Panc1 (cell line): Measurements from ENCODE around the gene LPIN1. TPM values are rescaled to one million over a fixed set of nuclear protein-coding genes. Genes with fewer than 3 reads are reported as not detected.

Experiments used
- ATAC-seq: fragments of 200-7000 bp; cut with Tn5 transposase; 2 replicates; pipeline ENCODE4 v1.9.1; 2020; ENCODE audit warnings: mild to moderate bottlenecking, moderate library complexity
- BruUV-seq: library from RNA; stranded (reverse); fragments of 400-500 nt; replicated peaks from 2 replicates; lab custom pipeline; 2021; lab: Mats Ljungman, UMichigan
- CTCF ChIA-PET: fragments of 300-600 bp; sonication (Branson Sonifier 250); formaldehyde crosslinking; loops from one replicate; lab custom pipeline; 2022; ENCODE audit warnings: antibody characterized with exemption; lab: Charles Lee
- POLR2A ChIA-PET: fragments of 300-600 bp; sonication (Branson Sonifier 250); formaldehyde crosslinking; loops from one replicate; lab custom pipeline; 2022; ENCODE audit warnings: antibody characterized with exemption; lab: Charles Lee
- DNase-seq: peaks from one replicate; pipeline ENCODE4 v3.0.0-alpha.2; 2010; ENCODE audit warnings: low read depth, low spot score
- H3K27ac ChIP-seq: 2 replicates; pipeline ENCODE4 v1.5.1; 2011; ENCODE audit warnings: mild to moderate bottlenecking, low read length, inconsistent platforms
- H3K27me3 ChIP-seq: fragments of 200-500 bp; sonication (Bioruptor generic); 2 replicates; pipeline ENCODE4 v1.6.0; 2014; ENCODE audit warnings: low read length, inconsistent platforms; ENCODE audit not compliant: control insufficient read depth, insufficient read depth
- H3K36me3 ChIP-seq: fragments of 200-500 bp; sonication (Bioruptor generic); 2 replicates; pipeline ENCODE4 v1.5.1; 2014; ENCODE audit warnings: inconsistent platforms, mild to moderate bottlenecking, low read length, moderate library complexity; ENCODE audit not compliant: control insufficient read depth, insufficient read depth
- H3K4me1 ChIP-seq: 2 replicates; pipeline ENCODE4 v1.5.1; 2011; ENCODE audit warnings: inconsistent platforms, mild to moderate bottlenecking, low read length, moderate library complexity; ENCODE audit not compliant: control insufficient read depth, insufficient read depth
- H3K4me3 ChIP-seq, 2 experiments: 2 replicates each; pipeline ENCODE4 v1.5.1; 2011 to 2012; ENCODE audit warnings: low read depth in 2 of 2, low read length in 2 of 2, mild to moderate bottlenecking in 2 of 2, inconsistent platforms in 1 of 2, moderate library complexity in 1 of 2
- H3K9me3 ChIP-seq: fragments of 200-500 bp; sonication (Bioruptor generic); 2 replicates; pipeline ENCODE4 v1.5.1; 2014; ENCODE audit warnings: low read depth, mild to moderate bottlenecking, inconsistent platforms, low read length, moderate library complexity; ENCODE audit not compliant: control insufficient read depth, insufficient read depth
- POLR2AphosphoS5 ChIP-seq: IDR thresholded peaks from 2 replicates; pipeline ENCODE4 v1.6.1; 2012; ENCODE audit warnings: mild to moderate bottlenecking, low read depth, low read length, moderate library complexity
- SIN3A ChIP-seq: IDR thresholded peaks from 2 replicates; pipeline ENCODE4 v1.6.1; 2012; ENCODE audit warnings: low read depth, mild to moderate bottlenecking, low read length, moderate library complexity, borderline replicate concordance; ENCODE audit not compliant: insufficient read depth
- TCF7L2 ChIP-seq: IDR thresholded peaks from 2 replicates; pipeline ENCODE4 v1.6.1; 2011; ENCODE audit warnings: mild to moderate bottlenecking, low read depth, low read length, inconsistent platforms
- in situ Hi-C: cut with HindIII; loops from 2 replicates; pipeline ENCODE4 v1.10.0; 2016; ENCODE audit warnings: low sequenced_read_pairs, low pct_unique_long_range_greater_than_20kb
- intact Hi-C: fragments of 100-400 bp; cut with micrococcal nuclease; formaldehyde crosslinking; loops from one replicate; pipeline ENCODE4 v1.10.0; 2022; ENCODE audit not compliant: unreplicated experiment
- total RNA-seq: library from RNA; stranded (reverse); gene quantifications from one replicate; pipeline ENCODE4 v1.2.1, GENCODE V29; 2021; ENCODE audit not compliant: unreplicated experiment
- TF ChIP-seq, protein P1 (sequence below): fragments of 450-650 bp; IDR thresholded peaks from 2 replicates; pipeline ENCODE4 v1.5.1; 2017; ENCODE audit warnings: mild to moderate bottlenecking
- TF ChIP-seq, protein P2 (sequence below), 2 experiments: IDR thresholded peaks; 2 replicates each; pipeline ENCODE4 v1.6.1; 2011 to 2012; ENCODE audit warnings: low read depth in 2 of 2, control low read depth in 1 of 2, low read length in 1 of 2, mild to moderate bottlenecking in 1 of 2, moderate library complexity in 1 of 2; ENCODE audit not compliant: insufficient read depth in 1 of 2

Gene LPIN1
- total RNA-seq, 1 experiment from 2014 or later, result 51.8 TPM

- DNase-seq (no peak), ATAC-seq (no peak)
- ChIA-PET POLR2A (no interaction called here), CTCF (no interaction called here)
- intact Hi-C loops (no loop called here), in situ Hi-C loops (no loop called here)
- TF ChIP-seq, protein P1, sequence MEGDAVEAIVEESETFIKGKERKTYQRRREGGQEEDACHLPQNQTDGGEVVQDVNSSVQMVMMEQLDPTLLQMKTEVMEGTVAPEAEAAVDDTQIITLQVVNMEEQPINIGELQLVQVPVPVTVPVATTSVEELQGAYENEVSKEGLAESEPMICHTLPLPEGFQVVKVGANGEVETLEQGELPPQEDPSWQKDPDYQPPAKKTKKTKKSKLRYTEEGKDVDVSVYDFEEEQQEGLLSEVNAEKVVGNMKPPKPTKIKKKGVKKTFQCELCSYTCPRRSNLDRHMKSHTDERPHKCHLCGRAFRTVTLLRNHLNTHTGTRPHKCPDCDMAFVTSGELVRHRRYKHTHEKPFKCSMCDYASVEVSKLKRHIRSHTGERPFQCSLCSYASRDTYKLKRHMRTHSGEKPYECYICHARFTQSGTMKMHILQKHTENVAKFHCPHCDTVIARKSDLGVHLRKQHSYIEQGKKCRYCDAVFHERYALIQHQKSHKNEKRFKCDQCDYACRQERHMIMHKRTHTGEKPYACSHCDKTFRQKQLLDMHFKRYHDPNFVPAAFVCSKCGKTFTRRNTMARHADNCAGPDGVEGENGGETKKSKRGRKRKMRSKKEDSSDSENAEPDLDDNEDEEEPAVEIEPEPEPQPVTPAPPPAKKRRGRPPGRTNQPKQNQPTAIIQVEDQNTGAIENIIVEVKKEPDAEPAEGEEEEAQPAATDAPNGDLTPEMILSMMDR, result no peak
- TF ChIP-seq, protein P2, sequence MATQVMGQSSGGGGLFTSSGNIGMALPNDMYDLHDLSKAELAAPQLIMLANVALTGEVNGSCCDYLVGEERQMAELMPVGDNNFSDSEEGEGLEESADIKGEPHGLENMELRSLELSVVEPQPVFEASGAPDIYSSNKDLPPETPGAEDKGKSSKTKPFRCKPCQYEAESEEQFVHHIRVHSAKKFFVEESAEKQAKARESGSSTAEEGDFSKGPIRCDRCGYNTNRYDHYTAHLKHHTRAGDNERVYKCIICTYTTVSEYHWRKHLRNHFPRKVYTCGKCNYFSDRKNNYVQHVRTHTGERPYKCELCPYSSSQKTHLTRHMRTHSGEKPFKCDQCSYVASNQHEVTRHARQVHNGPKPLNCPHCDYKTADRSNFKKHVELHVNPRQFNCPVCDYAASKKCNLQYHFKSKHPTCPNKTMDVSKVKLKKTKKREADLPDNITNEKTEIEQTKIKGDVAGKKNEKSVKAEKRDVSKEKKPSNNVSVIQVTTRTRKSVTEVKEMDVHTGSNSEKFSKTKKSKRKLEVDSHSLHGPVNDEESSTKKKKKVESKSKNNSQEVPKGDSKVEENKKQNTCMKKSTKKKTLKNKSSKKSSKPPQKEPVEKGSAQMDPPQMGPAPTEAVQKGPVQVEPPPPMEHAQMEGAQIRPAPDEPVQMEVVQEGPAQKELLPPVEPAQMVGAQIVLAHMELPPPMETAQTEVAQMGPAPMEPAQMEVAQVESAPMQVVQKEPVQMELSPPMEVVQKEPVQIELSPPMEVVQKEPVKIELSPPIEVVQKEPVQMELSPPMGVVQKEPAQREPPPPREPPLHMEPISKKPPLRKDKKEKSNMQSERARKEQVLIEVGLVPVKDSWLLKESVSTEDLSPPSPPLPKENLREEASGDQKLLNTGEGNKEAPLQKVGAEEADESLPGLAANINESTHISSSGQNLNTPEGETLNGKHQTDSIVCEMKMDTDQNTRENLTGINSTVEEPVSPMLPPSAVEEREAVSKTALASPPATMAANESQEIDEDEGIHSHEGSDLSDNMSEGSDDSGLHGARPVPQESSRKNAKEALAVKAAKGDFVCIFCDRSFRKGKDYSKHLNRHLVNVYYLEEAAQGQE (IDR thresholded peaks at IDR 0.05; ENCODE audit: insufficient read depth in 1 of 2, low read depth in 2 of 2, low read length in 1 of 2), result no peak
- no peak for TF ChIP-seq POLR2AphosphoS5
- TF ChIP-seq SIN3A, result no peak
- no peak for TF ChIP-seq TCF7L2
- H3K27me3 ChIP-seq, result no peaks in the 10 kb centered on the region
- no peaks in the 10 kb centered on the region for H3K4me1 ChIP-seq
- peaks cover 7% of the 10 kb centered on the region; the same call in 1 of the 2 replicates for H3K36me3 ChIP-seq
- no TSS peak for BruUV-seq
- no peaks in the 10 kb centered on the region for H3K9me3 ChIP-seq
- H3K27ac ChIP-seq, result no peak overlapping the region
- H3K4me3 ChIP-seq, result no peak overlapping the region
Measured at GRCh38 chr2:11797846-11798245, 51.4 kb downstream of the LPIN1 start.

DNA sequence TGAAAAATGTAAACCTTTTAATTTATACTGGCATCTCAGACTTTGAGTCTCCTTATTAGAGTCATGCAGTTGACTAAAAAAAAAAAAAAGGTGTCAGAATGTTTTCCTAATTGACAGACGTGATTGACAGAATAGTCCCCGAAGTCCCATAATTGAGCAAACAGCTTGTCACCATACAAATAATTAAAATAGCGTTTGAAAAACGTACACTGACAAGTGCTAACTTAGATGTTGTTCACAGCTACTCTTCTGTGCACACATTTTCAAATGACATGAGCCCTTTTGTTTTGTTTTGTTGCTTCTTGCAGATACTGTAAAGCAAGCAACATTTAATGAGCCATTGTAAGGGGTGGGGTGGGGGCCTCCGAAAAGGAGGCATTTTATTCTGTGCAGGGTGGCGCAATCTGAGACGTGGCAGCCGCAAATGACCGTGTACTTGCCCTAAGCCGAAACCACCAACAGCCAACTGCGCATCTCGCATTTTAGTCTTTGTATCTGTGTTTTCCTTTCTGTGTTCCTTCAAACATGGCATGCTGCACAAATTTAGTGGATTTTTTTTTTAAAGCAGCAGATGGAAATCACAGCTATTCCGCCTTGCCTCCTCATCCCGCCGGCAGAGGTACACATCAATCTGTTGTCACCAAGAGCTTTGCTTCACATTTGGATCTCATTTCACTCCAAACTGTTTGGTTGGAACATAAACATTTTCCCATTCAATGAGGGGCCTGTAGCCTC, 52.4 kb downstream of the LPIN1 start:
- Histone ChIP-seq H3K27me3 (no peaks in the 10 kb centered on the region), H3K4me3 (no peak overlapping the region), H3K27ac (no peak overlapping the region), H3K36me3 (peaks cover 7% of the 10 kb centered on the region; the same call in 1 of the 2 replicates), H3K4me1 (no peaks in the 10 kb centered on the region), H3K9me3 (no peaks in the 10 kb centered on the region)
- in situ Hi-C loops, result no loop called here
- POLR2A ChIA-PET, result no interaction called here
- CTCF ChIA-PET, result no interaction called here
- DNase-seq (no peak), ATAC-seq (no peak)
- no TSS peak for BruUV-seq
- intact Hi-C loops, result no loop called here
- TF ChIP-seq, protein P2 (IDR thresholded peaks at IDR 0.05; ENCODE audit: insufficient read depth in 1 of 2, low read depth in 2 of 2, low read length in 1 of 2), result no peak
- TF ChIP-seq POLR2AphosphoS5 (no peak), TCF7L2 (no peak)
- TF ChIP-seq, protein P1, result no peak
